SK-N-MC (cell line): ENCODE data around the gene DCTN2.

Experiments used
- EZH2 ChIP-seq: fragments of 200-600 bp; sonication (generic); IDR thresholded peaks from one replicate; pipeline ENCODE4 v1.6.1; 2017; ENCODE audit warnings: antibody characterized with exemption
- FOXP2 ChIP-seq: optimal IDR thresholded peaks from 2 replicates; pipeline ENCODE3; 2011; ENCODE audit warnings: mild to moderate bottlenecking, moderate library complexity; ENCODE audit not compliant: insufficient read depth; ENCODE audit errors: extremely low read length, control extremely low read depth
- POLR2AphosphoS5 ChIP-seq: IDR thresholded peaks from 2 replicates; pipeline ENCODE4 v1.6.1; 2012; ENCODE audit warnings: mild to moderate bottlenecking, low read depth, low read length, borderline replicate concordance

- no peak for TF ChIP-seq POLR2AphosphoS5
- no peak for TF ChIP-seq EZH2
- no peak for TF ChIP-seq FOXP2
Observed at GRCh38 chr12:57577981-57578758, 31.2 kb upstream of the DCTN2 start.
